ENCODE data around the gene IMP3.

DNA sequence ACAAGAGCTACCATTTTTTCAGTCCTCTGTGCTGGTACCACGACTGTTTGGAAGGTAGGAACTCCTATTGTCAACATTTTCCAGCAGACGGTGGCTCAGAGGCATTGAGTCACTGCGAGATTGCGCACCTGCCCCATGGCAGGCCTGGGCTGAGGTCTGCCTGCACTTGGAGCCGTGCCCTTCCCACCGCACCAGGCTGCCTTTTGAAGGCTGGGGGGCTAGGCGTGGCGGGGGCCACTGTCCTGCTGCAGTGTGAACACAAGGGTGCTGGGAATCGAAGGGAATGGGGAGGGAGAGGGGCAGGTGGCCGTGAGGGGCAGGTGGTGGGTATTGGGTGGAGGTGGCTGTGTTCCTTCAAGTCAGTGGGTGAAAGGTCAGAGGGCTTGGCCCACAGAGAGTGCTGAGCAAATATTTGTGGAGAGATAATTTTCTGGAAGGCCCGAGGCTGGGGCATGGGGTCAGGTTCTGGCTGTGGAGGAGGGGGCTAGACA lies 24.0 kb upstream of the IMP3 start:
- TF ChIP-seq CTCF (IDR thresholded peaks at IDR 0.05) (no peak), REST (IDR thresholded peaks at IDR 0.05; ENCODE audit: insufficient read depth in 1 of 2, low read depth in 2 of 2, low read length in 1 of 2) (no peak)
